ENCODE results near the gene PDHX.

- no peak for TF ChIP-seq POLR2A (IDR thresholded peaks at IDR 0.05; ENCODE audit: low read length)
- no peak for TF ChIP-seq GATA1 (IDR thresholded peaks at IDR 0.05; ENCODE audit: low read depth, low read length)
Measured at GRCh38 chr11:34960277-34960676, 43.9 kb downstream of the PDHX start.
